Skeletal muscle tissue (tissue), 4 donors: ENCODE measurements around the gene ETV6. TPM values are rescaled to one million over a fixed set of nuclear protein-coding genes. Genes with fewer than 3 reads are reported as not detected.

ENCODE experiments used
- H3K27ac ChIP-seq: one replicate; pipeline ENCODE4 v1.7.0; 2013; ENCODE audit warnings: mild to moderate bottlenecking, low read depth, low read length, inconsistent platforms
- H3K27me3 ChIP-seq, 3 donors: one replicate each; pipeline ENCODE4 v1.7.0; 2013; ENCODE audit warnings: low read length in 3 of 3; ENCODE audit not compliant: control insufficient read depth in 3 of 3, insufficient read depth in 3 of 3
- H3K36me3 ChIP-seq, 3 donors: one replicate each; pipeline ENCODE4 v1.7.0; 2013; ENCODE audit warnings: low read length in 3 of 3; ENCODE audit not compliant: control insufficient read depth in 3 of 3, insufficient read depth in 3 of 3
- H3K4me1 ChIP-seq, 3 donors: one replicate each; pipeline ENCODE4 v1.7.0; 2013; ENCODE audit warnings: low read length in 3 of 3, mild to moderate bottlenecking in 3 of 3; ENCODE audit not compliant: control insufficient read depth in 3 of 3, insufficient read depth in 3 of 3
- H3K4me3 ChIP-seq, 3 donors: one replicate each; pipeline ENCODE4 v1.7.0; 2013; ENCODE audit warnings: low read length in 3 of 3
- H3K9ac ChIP-seq, 3 donors: one replicate each; pipeline ENCODE4 v1.7.0; 2013; ENCODE audit warnings: low read length in 3 of 3, mild to moderate bottlenecking in 3 of 3, moderate library complexity in 2 of 3, low read depth in 1 of 3
- H3K9me3 ChIP-seq, 3 donors: one replicate each; pipeline ENCODE4 v1.7.0; 2013; ENCODE audit warnings: low read length in 3 of 3; ENCODE audit not compliant: control insufficient read depth in 3 of 3
- total RNA-seq: library from RNA; depleted of rRNA; stranded (reverse); fragments of >200 nt; gene quantifications from one replicate; pipeline ENCODE4 v1.2.3, GENCODE V29; 2014
- donor health status: Osteomylitis.

The ETV6 gene
- total RNA-seq, 1 donor from 2014 or later, result 4.2 TPM

DNA sequence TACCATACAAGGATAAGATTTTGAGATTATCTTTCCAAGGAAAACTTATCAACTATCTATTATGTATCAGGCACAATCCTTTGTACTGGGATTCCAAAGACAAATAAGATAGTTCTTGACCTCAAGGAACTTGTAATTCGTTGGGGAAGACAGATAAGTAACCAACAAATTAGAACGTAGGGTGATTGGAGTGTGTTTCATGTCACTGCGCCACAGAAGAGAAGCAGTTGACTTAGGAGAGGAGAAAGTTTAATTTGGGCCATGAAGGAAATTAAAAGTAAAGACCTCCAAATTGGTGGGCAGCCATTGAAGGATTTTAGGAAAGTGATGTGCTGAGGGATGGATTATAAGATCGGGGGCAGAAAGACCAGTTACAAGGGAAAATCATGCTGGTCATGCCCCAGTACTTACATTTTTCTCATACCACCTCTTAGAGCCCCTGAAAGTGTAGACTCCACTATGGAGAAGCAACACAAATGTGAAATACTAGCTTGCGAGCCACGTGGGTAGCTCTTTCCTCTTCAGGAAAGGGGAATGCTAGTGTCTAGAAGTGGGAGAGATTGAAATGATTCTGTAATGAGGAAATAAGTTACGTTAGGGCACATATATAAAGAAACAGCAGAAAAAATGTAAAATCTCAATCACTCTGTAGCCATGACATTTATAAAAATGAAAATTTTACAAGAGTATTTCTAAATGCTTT lies 148.7 kb downstream of the ETV6 start:
- H3K27ac ChIP-seq, result peak overlapping the region; percentile 74
- peaks cover 38 to 53% (median 48%) of the 10 kb centered on the region in 3 donors for H3K4me1 ChIP-seq
- H3K9ac ChIP-seq, result no peak overlapping the region
- no peak overlapping the region for H3K4me3 ChIP-seq
- no peaks in the 10 kb centered on the region for H3K36me3 ChIP-seq
- no peaks in the 10 kb centered on the region for H3K9me3 ChIP-seq
- H3K27me3 ChIP-seq, result no peaks in the 10 kb centered on the region

DNA sequence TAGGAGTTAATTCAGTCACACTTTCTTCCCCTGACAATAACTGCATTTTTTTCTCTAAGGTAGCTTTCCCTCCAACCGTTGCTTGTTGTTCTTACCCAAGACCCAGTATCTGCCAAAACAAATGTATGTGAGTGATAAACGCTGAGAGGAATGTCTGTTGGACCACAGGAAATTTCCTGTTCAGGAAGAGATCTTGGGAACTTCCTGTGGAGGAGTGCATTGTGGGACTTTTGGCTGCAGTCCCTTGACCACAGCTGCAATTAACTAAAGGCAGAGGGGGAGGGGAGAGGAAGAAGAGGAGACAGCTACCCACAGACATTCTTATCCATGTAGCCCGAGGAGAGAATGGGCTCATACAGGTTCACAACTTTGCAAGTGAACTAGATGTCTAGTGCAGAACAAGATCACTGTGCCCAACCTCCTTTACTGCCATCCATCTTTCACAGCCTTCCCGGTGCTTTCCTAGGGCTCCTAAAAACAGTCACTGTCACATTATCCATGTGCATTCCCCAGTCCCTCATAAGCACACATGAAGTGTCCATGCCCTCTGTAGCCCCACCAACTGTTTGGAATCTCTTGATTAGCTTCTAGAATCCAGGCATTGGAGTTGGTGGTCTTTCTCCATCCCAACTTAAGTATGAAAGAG lies 149.5 kb downstream of the ETV6 start:
- Histone ChIP-seq H3K9ac (no peak overlapping the region), H3K27ac (no peak overlapping the region), H3K27me3 (no peaks in the 10 kb centered on the region), H3K36me3 (no peaks in the 10 kb centered on the region), H3K4me1 (peaks cover 30 to 45% (median 40%) of the 10 kb centered on the region in 3 donors), H3K4me3 (no peak overlapping the region), H3K9me3 (no peaks in the 10 kb centered on the region)

DNA sequence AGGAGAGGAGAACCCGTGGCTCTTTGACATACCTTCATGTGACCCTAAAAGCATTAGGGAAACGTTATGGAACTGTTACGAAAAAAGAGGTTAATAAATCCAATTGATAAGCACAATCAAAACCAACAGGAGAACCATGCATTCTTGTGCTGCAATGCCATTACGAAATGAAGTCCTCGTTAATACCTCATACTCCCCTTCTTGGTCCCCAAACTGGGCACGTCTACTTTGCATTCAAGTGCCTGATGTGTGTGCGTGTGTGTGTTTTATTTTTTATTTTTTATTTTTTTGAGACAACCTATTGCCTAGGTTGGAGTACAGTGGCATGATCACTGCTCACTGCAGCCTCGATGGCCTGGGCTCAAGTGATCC lies 150.0 kb downstream of the ETV6 start:
- Histone ChIP-seq H3K36me3 (no peaks in the 10 kb centered on the region), H3K9me3 (no peaks in the 10 kb centered on the region), H3K4me3 (no peak overlapping the region), H3K27me3 (no peaks in the 10 kb centered on the region), H3K27ac (no peak overlapping the region), H3K9ac (no peak overlapping the region), H3K4me1 (peaks cover 26 to 40% (median 35%) of the 10 kb centered on the region in 3 donors)

DNA sequence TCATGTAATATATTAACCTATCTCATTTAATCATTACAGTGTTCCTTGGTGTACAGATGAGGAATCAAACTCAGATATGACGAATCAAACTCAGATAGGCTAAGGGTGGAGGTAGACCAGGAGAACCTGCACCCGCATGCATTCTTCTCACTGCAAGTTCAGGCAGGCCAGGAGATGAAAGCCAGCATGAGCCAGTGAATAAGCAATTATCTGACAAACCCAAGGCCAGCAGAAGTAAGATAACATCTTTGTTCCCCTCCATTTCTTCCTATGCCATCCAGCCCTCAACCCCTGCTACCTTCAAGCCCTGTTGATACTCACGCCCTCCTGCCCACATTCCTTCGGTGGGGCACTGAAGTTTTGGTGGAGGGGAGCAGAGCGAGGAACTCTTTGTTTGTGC lies 152.2 kb downstream of the ETV6 start:
- Histone ChIP-seq H3K4me3 (no peak overlapping the region), H3K9ac (no peak overlapping the region), H3K9me3 (no peaks in the 10 kb centered on the region), H3K4me1 (peaks cover 13 to 19% (median 15%) of the 10 kb centered on the region in 3 donors), H3K27ac (no peak overlapping the region), H3K36me3 (no peaks in the 10 kb centered on the region), H3K27me3 (no peaks in the 10 kb centered on the region)

DNA sequence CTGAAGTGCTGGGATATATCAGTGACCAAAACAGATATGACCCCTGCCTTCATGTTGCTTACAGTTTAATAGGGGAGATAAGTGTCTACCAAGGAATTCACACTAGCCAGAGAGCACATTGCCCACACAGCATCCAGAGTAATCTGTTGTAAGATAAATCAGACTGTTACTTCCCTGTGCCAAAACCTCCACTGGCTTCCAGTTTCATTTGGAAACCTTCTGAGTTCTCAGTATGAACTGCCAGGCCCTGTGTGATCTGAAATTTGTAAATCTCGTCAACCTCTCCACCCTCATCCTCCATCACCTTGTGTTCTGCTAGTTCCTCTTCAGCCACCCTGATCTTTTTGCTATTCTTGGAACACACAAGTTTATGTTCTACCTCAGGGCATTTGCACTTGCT lies 154.7 kb downstream of the ETV6 start:
- H3K4me1 ChIP-seq, result peaks cover under 1 to 2% (median 1%) of the 10 kb centered on the region in 3 donors

GRCh38 chr12:11805043-11805442 lies 155.6 kb downstream of the ETV6 start:
- no peaks in the 10 kb centered on the region for H3K9me3 ChIP-seq
- H3K27me3 ChIP-seq, result no peaks in the 10 kb centered on the region
- no peak overlapping the region for H3K4me3 ChIP-seq
- H3K27ac ChIP-seq, result no peak overlapping the region
- no peaks in the 10 kb centered on the region for H3K36me3 ChIP-seq
- no peaks in the 10 kb centered on the region for H3K4me1 ChIP-seq
- no peak overlapping the region for H3K9ac ChIP-seq

More for the DNA sequence above, 154.7 kb downstream of the ETV6 start:
- H3K9ac ChIP-seq, result no peak overlapping the region
- no peaks in the 10 kb centered on the region for H3K9me3 ChIP-seq
- H3K4me3 ChIP-seq, result no peak overlapping the region
- no peaks in the 10 kb centered on the region for H3K36me3 ChIP-seq
- H3K27me3 ChIP-seq, result no peaks in the 10 kb centered on the region
- no peak overlapping the region for H3K27ac ChIP-seq

GRCh38 chr12:11805680-11806079 lies 156.2 kb downstream of the ETV6 start:
- Histone ChIP-seq H3K27ac (no peak overlapping the region), H3K4me3 (no peak overlapping the region), H3K9ac (no peak overlapping the region), H3K27me3 (no peaks in the 10 kb centered on the region), H3K36me3 (no peaks in the 10 kb centered on the region), H3K9me3 (no peaks in the 10 kb centered on the region), H3K4me1 (no peaks in the 10 kb centered on the region)

GRCh38 chr12:11807458-11807857 lies 158.0 kb downstream of the ETV6 start:
- no peak overlapping the region for H3K4me3 ChIP-seq
- H3K36me3 ChIP-seq, result no peaks in the 10 kb centered on the region
- H3K27ac ChIP-seq, result no peak overlapping the region
- H3K4me1 ChIP-seq, result peaks cover 0 to 13% (median 13%) of the 10 kb centered on the region in 3 donors
- H3K27me3 ChIP-seq, result no peaks in the 10 kb centered on the region
- no peak overlapping the region for H3K9ac ChIP-seq
- no peaks in the 10 kb centered on the region for H3K9me3 ChIP-seq

DNA sequence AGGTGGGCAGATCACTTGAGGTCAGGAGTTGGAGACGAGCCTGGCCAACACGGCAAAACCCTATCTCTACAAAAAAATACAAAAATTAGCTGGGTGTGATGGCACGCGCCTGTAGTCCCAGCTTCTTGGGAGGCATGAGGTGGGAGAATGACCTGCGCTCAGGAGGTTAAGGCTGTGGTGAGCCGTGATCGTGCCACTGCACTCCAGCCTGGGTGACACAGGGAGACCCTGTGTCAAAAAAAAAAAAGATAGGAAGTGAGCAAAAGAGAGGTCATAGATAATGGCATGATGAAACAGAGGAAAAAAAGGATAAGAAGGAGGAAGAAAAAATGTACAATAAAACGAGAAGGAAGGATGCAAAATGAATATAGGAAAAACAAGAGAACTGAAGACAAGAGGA lies 159.5 kb downstream of the ETV6 start:
- no peak overlapping the region for H3K9ac ChIP-seq
- no peaks in the 10 kb centered on the region for H3K36me3 ChIP-seq
- H3K27ac ChIP-seq, result no peak overlapping the region
- no peaks in the 10 kb centered on the region for H3K27me3 ChIP-seq
- H3K4me1 ChIP-seq, result peaks cover 7 to 20% (median 18%) of the 10 kb centered on the region in 3 donors
- H3K9me3 ChIP-seq, result no peaks in the 10 kb centered on the region
- H3K4me3 ChIP-seq, result no peak overlapping the region

- no peaks in the 10 kb centered on the region for H3K27me3 ChIP-seq
- no peaks in the 10 kb centered on the region for H3K9me3 ChIP-seq
- no peak overlapping the region for H3K9ac ChIP-seq
- no peak overlapping the region for H3K4me3 ChIP-seq
- H3K36me3 ChIP-seq, result no peaks in the 10 kb centered on the region
- H3K27ac ChIP-seq, result no peak overlapping the region
- H3K4me1 ChIP-seq, result peaks cover 7 to 25% (median 22%) of the 10 kb centered on the region in 3 donors
These were observed 160.7 kb downstream of the ETV6 start for GRCh38 chr12:11810206-11810545.
